OCI-M1 (cell line): ENCODE results near the gene CALN1.

Experiments used
- DNase-seq: peaks from one replicate; lab custom pipeline; 2025; lab: John Stamatoyannopoulos, UW

CALN1 gene

DNA sequence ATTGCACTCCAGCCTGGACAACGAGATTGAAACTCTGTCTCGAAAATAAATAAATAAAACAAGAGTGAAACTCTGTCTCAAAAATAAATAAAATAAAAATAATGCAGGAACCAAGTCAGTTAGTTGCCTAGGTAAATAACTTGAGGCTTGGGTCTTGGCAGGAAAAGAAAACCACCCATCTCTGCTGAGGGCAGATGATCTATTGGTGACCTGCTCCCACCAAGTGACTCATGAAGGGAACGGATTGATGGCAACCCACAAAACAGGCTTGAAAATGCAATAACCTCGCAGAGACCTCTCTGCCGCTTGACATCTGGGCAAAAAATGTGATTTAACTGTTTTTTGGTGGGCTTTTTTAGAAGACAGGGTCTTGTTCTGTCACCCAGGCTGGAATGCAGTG is 86.6 kb downstream of the CALN1 start:
- DNase-seq: no peak

DNA sequence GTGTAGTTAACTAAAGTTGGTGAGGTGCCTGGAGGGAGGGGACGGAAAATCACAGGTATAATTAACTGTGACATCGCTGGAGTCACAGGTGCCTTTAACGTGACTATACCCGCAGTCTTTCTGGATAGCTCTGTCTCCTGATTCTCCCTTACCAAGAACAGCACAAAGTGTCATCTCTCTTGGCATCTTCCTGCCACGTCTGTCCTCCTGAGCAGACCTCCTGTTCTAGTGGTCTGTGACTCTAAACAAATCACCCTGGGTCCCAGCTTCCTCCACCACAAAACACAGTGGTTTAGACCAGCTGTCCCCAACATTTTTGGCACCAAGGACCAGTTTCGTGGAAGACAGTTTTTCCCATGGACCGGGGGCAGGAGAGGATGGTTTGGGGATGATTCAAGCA is 90.5 kb downstream of the CALN1 start:
- no peak for DNase-seq

DNA sequence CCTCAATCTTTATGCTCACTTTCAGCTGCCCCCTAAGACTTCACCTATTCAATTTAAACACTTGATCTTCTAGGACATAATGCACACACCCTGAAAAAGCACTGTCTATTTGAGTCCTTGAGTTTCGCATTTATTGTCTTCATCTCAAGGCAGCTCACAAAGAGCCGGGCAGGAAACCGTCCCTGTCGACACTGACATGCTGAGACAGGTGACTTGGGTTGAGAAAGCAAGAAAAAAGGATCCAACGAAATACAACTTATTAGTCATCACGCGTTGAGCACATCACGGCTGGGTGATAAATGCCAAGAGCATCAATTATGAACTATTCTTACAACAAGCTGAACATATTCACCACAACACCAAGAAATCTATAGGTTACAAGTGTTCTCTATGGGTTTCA is 91.1 kb downstream of the CALN1 start:
- DNase-seq: no peak

DNA sequence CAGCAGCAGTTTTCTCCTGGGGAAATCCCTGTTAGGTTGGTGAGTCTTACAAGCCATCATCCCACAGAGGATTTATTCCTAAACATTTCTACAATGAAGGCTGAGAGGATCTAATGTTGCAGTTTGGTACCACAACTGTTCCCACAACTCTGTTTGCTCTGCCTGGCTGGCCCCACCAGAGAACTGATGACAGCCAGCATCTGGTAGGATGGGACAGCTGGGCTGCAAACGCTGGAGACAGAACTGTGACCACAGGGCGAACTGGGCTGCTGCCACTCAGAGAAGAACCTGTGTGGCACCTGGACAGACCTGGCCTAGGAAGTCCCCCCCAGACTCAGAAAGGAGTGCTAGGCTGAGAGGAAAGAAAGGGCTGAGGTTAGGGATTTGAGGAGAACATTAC is 94.8 kb downstream of the CALN1 start:
- DNase-seq: no peak

DNA sequence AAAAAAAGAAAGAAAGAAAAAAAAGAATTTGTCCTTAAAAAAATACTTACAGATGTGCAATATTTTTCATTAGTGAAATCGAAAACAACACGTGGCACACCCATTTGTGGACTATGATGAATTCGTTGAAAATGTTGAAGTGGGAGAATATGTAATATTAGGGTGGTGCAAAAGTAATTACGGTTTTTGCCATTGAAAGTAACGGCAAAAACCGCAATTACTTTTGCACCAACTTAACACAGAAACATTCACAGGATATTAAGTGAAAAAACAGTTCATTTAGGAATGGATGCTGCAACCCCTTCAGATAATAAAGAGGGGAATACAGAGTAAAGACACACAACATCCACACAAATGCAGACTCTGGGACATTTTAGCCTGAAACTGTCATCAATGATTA is 96.0 kb downstream of the CALN1 start:
- DNase-seq: peak; percentile 56

DNA sequence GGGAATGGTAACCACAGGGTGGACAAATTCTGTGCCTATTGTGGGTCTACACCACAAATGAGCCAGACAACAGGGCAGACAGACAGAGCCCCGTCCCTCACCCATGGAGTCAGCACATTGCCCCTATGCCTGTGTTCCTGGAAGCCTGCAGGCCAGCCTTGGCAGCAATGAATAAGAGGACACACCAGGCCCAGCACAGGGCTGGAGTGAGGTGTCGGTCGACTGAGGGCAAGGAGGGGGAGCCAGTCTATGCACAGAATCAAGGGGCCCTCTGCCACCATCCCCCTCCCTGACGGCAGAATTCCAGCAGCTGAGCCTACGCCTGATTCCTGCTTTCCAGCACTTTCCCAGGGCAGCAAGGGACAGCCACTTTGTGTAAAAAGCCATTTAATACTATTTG is 98.2 kb downstream of the CALN1 start:
- DNase-seq: no peak

DNA sequence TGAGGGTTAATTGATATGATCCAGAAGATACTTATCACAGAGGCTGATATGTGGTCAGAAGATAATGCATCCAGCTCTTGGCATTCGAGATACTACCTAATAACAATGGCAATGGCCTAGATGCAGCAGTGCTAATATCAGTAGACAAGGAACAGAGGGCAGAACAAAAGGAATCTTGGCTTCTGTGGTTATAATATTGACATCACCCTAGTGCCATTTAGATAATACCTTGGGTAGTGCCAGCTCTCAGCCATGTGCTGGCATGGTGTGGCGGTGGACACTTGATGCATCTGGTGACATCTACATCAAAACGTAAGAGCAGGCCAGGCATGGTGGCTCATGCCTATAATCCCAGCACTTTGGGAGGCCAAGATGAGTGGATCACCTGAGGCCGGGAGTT is 101.8 kb downstream of the CALN1 start:
- DNase-seq: no peak

DNA sequence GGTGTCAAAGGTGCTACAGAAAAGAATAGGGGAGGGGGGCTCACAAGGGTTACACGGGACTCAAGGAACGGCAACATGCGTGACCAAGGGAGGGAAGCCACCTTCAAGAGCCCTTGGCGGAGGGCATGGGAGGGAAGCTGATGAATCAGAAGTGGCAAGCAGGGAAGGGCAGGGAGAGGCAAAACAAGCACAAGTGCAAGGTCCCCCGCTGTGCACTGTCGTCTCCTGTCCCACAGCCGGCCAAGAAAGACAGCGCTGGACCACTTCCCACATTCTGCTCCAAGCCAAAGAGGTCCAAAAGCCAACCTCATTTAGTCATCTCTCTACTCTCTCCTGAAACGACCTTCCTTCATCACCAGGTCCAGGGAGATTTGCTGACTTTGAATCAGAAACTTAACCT is 102.7 kb downstream of the CALN1 start:
- no peak for DNase-seq

DNA sequence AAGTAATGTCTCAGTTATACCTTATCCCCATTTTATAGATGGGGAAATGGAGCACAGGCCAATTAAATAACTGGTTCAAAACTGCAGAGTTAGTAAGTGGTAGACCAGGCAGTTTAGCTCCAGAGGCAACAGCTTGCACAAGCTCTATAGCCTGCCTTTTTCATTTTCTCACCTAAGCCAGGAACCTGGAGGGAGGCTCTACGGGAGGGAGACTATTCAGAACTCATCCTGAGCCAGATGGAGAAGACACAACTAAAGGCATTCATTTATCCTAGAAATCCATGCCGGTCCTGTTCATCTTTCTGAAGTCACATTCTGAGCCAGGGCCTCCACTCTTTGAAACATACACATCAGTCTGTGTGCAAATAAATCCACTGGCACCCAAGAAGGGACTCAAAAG is 103.2 kb downstream of the CALN1 start:
- no peak for DNase-seq

DNA sequence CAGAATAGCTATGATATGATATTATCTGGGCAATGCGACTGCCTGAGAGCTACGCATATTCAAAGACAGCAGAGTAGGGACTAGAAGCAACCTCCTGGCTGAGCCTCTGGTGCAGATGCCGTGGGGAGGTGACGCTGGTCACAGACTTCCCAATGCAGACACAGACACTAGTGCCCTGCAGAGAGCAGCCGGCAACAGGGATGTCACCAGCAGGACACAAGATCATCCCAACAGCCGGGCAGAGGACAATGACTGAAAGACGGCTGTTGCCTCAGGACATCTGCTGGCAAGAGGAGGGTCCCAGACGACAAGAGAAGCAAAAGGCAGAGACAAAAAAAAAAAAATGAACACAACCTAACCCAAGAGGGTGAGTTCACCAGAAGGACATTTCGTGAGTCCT is 104.6 kb downstream of the CALN1 start:
- no peak for DNase-seq

DNA sequence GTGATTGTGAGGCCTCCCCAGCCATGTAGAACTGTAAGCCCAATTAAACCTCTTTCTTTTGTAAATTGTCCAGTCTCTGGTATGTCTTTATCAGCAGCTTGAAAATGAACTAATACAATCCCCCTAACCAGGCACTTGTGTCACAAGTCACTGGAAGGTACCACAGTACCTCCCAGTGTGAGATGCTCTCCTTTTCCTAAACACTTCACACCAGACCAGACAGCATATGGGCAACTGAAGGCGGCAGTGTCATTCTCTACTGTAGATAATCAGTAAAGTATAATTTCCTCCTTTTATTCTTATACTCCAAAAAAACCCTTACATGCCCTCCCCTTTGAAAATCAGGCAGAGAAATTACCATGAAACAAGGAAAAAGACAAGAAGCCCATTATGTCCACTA is 113.2 kb downstream of the CALN1 start:
- DNase-seq: no peak

DNA sequence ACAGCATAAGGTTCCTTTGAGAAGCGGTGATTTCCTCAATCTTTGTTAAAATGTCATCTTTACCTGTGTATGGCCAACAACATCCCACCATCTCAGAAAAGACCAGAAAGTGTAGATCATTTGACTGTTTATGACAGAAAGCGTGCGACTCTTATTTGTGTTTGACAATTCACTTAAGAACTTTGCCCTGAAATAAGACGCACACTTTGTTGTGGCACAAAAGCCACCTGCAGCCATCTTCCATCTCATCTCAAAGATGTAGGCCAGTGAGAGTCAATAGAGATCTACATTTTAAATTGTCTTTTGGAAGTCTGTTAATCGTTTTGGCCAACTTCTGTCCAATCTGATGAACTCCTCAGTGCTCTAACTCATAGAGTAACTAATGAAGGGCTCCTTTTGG is 114.0 kb downstream of the CALN1 start:
- DNase-seq: no peak

DNA sequence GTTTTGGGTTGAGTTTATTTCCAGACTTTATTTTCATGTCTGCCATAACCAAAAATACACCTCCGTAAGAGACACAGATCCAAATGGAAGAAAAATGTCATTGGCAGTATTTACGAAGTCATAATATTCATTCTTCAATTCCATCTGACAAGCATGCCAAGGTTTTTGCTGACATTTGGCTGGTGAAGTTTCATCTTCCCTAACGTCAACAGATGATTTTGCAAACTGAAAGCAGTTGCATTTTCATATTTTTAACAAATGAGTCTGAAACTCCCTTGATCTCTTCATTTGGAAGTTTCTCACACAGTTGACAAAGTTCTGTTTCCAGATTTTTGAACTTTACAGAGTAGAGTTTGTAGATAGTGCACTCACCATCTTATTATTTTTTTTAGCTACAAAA is 114.5 kb downstream of the CALN1 start:
- no peak for DNase-seq

DNA sequence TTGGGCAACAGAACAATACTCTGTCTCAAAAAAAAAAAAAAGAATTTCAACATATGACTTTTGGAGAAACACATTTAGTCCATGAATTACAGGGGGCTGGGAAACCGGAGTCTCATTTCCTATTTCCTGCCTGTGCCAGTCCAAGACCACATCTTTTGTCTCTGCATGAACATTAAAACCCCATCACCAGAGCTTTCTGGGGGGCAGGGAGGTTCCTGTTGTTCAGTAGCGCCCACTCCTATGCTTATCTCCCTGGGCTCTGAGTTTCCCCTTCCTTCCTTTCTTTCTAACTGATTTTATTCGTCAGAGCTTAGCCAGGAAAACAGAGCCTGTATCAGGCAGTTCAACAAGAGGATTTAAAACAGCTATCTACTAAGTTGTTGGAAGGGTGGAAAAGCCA is 119.3 kb downstream of the CALN1 start:
- no peak for DNase-seq

DNA sequence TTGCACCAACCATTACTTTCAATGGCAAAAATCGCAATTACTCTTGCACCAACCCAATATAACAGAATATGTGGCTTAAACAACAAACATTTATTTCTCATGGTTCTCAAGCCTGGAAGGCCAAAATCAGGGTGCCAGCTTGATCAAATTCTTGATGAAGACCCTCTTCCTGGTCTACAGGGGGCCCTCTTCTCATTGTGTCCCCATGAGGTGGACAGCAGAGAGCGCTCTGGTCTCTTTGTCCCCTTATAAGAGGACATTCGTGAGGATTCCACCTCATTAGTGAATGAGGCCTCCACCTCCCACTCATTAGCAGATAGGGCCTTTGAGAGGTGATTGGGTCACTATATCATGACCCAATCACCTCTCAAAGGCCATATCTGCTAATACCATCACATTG is 120.0 kb downstream of the CALN1 start:
- no peak for DNase-seq

DNA sequence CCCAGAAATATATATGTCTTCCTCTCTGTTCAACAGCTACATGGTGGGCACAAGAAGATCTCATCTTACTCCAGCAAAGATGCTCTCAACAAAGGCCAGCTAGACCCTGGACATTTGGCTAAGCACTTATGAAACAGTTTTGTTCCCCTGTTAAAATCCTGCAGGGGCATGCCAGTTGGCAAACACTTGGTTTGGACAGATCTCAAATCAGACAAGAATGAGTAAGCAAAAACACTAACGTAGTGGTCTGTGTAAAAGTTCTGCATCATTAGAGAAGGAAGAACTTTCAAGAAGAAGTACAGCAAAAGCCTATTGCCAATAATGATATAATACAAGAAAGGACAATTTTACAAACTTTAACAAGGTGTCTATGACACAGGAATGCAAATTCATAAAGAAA is 125.6 kb downstream of the CALN1 start:
- no peak for DNase-seq

DNA sequence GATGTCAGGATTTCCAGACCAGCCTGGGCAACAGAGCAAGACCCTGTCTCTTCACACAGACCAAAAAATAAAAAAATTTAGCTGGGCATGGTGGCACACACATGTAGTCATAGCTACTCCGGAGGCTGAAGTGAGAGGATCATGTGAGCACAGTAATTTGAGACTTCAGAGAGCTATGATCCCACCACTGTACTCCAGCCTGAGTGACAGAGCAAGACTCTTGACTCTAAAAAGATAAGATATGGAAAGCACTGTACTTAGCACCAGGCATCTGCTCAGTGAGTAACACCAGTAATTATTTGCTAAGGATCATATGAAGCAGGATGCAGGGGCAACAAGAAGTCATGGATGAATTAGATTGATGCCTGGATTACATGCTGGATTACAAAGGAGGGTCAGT is 128.8 kb downstream of the CALN1 start:
- no peak for DNase-seq

DNA sequence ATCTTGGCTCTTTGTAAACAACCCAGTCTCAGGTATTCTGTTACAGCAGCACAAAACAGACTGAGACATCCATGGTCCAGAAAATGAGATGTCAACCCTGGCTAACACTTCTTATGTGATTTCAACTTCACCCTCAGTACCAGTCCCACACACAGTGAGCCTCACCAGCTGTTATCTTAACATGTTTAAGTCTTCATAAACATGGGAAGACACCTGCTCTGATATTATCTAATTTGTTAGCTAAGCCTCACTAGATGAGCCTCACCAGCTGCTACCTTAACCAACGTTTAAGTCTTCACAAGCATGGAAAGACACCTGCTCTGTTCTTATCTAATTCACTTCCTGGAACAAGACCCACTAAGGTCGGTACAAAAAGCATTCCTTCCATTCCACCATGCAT is 130.8 kb downstream of the CALN1 start:
- DNase-seq: no peak

DNA sequence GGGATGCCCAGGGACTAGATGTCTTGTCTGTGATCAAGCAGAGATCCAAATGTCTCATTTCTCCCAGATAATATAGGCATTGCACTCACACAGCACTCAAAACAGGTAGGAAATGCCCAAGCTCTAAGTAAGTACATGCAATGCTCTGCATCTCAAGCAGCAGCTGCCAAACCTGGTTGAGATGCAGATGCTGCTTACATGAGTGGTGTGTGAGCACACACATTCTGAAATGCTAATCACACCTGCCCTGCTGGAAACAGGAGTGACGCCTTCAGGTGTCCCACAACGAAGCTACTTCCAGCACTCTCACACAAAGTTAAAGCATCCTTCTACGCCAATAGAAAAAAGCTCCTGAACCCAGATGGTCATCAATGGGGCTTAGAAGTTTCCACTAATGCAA is 132.9 kb downstream of the CALN1 start:
- no peak for DNase-seq

DNA sequence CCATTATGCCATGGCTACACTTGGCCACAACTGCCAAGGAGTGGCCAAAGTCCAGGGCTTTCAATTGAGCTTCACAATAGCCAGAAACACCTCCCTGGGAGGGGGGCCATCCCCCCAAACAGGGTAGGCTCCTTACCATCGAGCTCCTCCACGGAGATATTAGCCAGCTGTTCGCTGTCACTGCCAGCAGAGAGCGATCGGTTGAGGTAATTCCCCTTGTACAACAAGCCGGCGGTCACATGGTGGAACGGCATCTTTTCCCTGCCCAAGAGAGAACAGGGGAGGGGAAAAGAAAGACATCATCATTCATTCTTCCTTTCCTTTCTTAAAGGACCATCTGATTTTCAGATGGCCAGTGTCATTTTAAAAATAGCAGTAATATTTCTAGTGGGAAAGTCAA is 133.6 kb downstream of the CALN1 start:
- DNase-seq: no peak

DNA sequence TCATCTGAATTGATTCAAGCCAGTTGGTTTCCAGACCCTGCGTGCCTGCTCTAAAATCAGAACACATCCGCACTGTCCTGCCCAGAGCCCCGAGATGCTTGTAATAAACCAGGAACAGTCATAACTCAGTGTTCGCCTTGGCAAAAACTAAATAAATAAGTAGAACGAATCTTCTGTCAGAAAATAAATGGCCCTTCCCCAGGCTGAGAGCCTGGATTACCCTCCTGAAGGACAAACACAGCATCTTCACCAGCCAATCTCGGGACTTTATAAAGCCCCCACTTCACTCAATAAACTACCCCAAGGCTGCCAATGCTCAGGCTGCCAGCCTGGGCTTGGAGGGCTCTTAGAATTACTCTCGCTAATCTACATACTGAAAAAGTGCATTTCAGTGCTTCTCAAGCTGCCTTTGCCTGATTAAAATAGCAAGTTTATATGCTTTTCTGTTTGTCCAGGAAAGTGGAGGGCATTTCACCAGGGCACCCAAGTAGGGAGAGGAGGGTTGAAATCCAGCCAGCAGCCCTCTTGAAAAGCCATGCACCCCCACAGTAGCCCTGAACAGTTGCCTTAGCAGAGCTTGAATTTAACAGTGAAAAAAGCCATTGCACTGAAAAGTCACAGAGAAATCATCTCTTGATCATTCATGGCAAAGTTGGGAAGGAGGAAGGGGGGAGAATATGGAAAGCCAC is 136.6 kb downstream of the CALN1 start:
- no peak for DNase-seq

DNA sequence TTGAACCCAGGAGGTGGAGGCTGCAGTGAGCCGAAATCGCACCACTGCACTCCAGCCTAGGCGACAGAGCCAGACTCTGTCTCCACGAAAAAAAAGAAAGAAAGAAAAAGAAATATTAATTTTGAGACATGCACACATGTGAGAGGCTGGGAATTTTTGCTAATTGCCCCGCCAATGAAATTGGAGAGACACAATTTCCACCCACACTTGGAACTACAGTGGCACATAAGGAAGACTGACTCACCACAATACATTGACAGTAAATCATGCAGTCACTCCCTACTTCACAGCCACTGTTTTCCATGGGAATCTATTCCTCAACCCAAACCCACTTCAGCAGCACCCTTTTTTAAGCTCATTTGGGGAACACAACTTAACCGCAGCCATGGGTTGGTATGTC is 139.7 kb downstream of the CALN1 start:
- DNase-seq: no peak

DNA sequence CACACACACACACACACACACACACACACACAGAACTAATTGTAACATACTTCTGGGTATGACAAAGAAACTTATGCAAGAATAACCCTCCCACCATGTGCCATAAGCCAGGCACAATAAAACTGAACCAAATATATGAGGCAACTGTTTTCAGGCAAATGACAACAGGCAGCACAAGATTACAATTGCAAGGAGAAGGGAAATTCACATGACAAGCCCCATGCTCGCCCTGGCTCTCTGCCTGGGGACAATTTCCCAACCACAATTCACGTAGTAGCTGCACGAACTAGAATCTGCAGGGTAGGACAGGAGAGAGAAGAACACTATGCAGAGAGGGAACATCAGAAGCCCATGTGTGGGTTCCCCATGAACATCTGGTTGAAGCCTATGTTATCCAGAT is 143.3 kb downstream of the CALN1 start:
- no peak for DNase-seq

DNA sequence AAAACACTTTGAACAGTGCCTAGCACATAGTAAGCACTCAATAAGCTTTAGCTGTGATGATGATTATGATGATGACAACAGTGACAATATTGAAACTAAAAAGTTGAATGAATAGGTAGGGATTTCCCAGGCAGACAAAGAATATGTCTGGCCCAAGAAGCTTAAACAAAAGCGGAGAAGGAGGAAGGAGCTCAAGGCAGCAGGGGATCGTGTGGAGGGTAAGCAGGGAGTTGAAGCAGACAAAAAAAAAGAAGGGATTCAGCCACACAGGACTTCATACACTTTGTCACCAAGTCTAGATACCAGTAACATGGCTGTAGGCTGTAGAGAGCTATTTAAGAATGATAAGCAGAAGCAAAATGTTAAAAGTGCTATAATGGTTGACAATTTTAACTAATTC is 144.0 kb downstream of the CALN1 start:
- DNase-seq: no peak

DNA sequence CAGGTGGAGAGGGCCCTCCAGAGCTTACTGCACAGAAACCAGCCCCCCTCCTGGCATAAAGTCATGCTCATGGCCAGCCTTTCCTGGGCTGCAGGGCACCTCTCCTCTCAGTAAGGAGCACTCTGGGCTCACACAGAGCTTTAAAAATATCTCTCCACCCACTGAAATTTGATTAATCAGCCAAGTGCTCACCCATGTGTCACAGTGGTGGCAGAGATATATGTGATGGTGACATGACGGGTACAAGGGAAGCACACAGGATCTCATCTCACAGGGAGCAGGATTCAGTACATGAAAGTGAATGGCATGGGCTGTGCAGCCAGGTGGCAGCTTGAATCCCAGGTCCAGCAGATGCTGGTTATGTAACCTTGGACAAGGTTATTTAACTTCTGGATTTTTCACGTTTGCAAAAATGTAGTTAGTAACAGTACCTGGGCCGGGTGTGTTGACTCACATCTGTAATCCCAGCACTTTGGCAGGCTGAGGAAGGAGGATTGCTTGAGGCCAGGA is 144.8 kb downstream of the CALN1 start:
- DNase-seq: no peak
